Measurements from ENCODE around the gene CA9. TPM values are rescaled to one million over a fixed set of nuclear protein-coding genes. Genes with fewer than 3 reads are reported as not detected.
A peak's percentile ranks its signal among the peaks of the same experiment; 100 is the strongest.

CA9 gene
- total RNA-seq, 1 experiment from 2014 or later = 1.0 TPM

DNA sequence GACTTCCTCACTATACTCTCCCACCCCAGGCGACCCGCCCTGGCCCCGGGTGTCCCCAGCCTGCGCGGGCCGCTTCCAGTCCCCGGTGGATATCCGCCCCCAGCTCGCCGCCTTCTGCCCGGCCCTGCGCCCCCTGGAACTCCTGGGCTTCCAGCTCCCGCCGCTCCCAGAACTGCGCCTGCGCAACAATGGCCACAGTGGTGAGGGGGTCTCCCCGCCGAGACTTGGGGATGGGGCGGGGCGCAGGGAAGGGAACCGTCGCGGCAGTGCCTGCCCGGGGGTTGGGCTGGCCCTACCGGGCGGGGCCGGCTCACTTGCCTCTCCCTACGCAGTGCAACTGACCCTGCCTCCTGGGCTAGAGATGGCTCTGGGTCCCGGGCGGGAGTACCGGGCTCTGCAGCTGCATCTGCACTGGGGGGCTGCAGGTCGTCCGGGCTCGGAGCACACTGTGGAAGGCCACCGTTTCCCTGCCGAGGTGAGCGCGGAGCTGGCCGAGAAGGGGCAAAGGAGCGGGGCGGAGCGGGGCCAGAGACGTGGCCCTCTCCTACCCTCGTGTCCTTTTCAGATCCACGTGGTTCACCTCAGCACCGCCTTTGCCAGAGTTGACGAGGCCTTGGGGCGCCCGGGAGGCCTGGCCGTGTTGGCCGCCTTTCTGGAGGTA lies 2.1 kb downstream of the CA9 start (continued):
- TF ChIP-seq EMX1 (CRISPR knock-in tag; IDR thresholded peaks at IDR 0.05) (no peak), NFATC4 (CRISPR knock-in tag; IDR thresholded peaks at IDR 0.05) (no peak), MYBL2 (CRISPR knock-in tag; IDR thresholded peaks at IDR 0.05) (no peak; the same call in 1 of the 2 replicates), ATF1 (CRISPR knock-in tag; IDR thresholded peaks at IDR 0.05) (peak; percentile 54; the same call in 1 of the 2 replicates), ZBTB21 (CRISPR knock-in tag; IDR thresholded peaks at IDR 0.05; ENCODE audit: borderline replicate concordance) (no peak; the same call in 1 of the 2 replicates), ESRRA (CRISPR knock-in tag; IDR thresholded peaks at IDR 0.05; ENCODE audit: borderline replicate concordance) (0 out of 2 replicates have a peak, but pooled peaks have one; percentile 49), JUN (CRISPR knock-in tag; IDR thresholded peaks at IDR 0.05) (peak; percentile 65; the same call in 1 of the 2 replicates), NFE2L1 (CRISPR knock-in tag; IDR thresholded peaks at IDR 0.05) (peak; percentile 89; the same call in 1 of the 2 replicates), ZNF138 (CRISPR knock-in tag; conservative IDR thresholded peaks at IDR 0.05) (no peak; the same call in 1 of the 2 replicates), ZNF423 (CRISPR knock-in tag; IDR thresholded peaks at IDR 0.05) (no peak)
- TF ChIP-seq, protein P1, sequence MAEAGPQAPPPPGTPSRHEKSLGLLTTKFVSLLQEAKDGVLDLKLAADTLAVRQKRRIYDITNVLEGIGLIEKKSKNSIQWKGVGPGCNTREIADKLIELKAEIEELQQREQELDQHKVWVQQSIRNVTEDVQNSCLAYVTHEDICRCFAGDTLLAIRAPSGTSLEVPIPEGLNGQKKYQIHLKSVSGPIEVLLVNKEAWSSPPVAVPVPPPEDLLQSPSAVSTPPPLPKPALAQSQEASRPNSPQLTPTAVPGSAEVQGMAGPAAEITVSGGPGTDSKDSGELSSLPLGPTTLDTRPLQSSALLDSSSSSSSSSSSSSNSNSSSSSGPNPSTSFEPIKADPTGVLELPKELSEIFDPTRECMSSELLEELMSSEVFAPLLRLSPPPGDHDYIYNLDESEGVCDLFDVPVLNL (CRISPR knock-in tag; IDR thresholded peaks at IDR 0.05; ENCODE audit: borderline replicate concordance, low read depth) = no peak
- TF ChIP-seq, protein P2, sequence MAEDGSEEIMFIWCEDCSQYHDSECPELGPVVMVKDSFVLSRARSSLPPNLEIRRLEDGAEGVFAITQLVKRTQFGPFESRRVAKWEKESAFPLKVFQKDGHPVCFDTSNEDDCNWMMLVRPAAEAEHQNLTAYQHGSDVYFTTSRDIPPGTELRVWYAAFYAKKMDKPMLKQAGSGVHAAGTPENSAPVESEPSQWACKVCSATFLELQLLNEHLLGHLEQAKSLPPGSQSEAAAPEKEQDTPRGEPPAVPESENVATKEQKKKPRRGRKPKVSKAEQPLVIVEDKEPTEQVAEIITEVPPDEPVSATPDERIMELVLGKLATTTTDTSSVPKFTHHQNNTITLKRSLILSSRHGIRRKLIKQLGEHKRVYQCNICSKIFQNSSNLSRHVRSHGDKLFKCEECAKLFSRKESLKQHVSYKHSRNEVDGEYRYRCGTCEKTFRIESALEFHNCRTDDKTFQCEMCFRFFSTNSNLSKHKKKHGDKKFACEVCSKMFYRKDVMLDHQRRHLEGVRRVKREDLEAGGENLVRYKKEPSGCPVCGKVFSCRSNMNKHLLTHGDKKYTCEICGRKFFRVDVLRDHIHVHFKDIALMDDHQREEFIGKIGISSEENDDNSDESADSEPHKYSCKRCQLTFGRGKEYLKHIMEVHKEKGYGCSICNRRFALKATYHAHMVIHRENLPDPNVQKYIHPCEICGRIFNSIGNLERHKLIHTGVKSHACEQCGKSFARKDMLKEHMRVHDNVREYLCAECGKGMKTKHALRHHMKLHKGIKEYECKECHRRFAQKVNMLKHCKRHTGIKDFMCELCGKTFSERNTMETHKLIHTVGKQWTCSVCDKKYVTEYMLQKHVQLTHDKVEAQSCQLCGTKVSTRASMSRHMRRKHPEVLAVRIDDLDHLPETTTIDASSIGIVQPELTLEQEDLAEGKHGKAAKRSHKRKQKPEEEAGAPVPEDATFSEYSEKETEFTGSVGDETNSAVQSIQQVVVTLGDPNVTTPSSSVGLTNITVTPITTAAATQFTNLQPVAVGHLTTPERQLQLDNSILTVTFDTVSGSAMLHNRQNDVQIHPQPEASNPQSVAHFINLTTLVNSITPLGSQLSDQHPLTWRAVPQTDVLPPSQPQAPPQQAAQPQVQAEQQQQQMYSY (CRISPR knock-in tag; IDR thresholded peaks at IDR 0.05) = peak; percentile 27; the same call in 1 of the 2 replicates
- TF ChIP-seq, protein P3, sequence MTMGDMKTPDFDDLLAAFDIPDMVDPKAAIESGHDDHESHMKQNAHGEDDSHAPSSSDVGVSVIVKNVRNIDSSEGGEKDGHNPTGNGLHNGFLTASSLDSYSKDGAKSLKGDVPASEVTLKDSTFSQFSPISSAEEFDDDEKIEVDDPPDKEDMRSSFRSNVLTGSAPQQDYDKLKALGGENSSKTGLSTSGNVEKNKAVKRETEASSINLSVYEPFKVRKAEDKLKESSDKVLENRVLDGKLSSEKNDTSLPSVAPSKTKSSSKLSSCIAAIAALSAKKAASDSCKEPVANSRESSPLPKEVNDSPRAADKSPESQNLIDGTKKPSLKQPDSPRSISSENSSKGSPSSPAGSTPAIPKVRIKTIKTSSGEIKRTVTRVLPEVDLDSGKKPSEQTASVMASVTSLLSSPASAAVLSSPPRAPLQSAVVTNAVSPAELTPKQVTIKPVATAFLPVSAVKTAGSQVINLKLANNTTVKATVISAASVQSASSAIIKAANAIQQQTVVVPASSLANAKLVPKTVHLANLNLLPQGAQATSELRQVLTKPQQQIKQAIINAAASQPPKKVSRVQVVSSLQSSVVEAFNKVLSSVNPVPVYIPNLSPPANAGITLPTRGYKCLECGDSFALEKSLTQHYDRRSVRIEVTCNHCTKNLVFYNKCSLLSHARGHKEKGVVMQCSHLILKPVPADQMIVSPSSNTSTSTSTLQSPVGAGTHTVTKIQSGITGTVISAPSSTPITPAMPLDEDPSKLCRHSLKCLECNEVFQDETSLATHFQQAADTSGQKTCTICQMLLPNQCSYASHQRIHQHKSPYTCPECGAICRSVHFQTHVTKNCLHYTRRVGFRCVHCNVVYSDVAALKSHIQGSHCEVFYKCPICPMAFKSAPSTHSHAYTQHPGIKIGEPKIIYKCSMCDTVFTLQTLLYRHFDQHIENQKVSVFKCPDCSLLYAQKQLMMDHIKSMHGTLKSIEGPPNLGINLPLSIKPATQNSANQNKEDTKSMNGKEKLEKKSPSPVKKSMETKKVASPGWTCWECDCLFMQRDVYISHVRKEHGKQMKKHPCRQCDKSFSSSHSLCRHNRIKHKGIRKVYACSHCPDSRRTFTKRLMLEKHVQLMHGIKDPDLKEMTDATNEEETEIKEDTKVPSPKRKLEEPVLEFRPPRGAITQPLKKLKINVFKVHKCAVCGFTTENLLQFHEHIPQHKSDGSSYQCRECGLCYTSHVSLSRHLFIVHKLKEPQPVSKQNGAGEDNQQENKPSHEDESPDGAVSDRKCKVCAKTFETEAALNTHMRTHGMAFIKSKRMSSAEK (CRISPR knock-in tag; IDR thresholded peaks at IDR 0.05; ENCODE audit: borderline replicate concordance) = no peak
- TF ChIP-seq, protein P4, sequence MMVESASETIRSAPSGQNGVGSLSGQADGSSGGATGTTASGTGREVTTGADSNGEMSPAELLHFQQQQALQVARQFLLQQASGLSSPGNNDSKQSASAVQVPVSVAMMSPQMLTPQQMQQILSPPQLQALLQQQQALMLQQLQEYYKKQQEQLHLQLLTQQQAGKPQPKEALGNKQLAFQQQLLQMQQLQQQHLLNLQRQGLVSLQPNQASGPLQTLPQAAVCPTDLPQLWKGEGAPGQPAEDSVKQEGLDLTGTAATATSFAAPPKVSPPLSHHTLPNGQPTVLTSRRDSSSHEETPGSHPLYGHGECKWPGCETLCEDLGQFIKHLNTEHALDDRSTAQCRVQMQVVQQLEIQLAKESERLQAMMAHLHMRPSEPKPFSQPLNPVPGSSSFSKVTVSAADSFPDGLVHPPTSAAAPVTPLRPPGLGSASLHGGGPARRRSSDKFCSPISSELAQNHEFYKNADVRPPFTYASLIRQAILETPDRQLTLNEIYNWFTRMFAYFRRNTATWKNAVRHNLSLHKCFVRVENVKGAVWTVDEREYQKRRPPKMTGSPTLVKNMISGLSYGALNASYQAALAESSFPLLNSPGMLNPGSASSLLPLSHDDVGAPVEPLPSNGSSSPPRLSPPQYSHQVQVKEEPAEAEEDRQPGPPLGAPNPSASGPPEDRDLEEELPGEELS (CRISPR knock-in tag; IDR thresholded peaks at IDR 0.05) = peak; percentile 59; the same call in 1 of the 2 replicates
- TF ChIP-seq, protein P5, sequence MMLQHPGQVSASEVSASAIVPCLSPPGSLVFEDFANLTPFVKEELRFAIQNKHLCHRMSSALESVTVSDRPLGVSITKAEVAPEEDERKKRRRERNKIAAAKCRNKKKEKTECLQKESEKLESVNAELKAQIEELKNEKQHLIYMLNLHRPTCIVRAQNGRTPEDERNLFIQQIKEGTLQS (CRISPR knock-in tag; conservative IDR thresholded peaks at IDR 0.05) = no peak
- TF ChIP-seq, protein P6, sequence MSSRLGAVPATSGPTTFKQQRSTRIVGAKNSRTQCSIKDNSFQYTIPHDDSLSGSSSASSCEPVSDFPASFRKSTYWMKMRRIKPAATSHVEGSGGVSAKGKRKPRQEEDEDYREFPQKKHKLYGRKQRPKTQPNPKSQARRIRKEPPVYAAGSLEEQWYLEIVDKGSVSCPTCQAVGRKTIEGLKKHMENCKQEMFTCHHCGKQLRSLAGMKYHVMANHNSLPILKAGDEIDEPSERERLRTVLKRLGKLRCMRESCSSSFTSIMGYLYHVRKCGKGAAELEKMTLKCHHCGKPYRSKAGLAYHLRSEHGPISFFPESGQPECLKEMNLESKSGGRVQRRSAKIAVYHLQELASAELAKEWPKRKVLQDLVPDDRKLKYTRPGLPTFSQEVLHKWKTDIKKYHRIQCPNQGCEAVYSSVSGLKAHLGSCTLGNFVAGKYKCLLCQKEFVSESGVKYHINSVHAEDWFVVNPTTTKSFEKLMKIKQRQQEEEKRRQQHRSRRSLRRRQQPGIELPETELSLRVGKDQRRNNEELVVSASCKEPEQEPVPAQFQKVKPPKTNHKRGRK (CRISPR knock-in tag; IDR thresholded peaks at IDR 0.05; ENCODE audit: borderline replicate concordance) = no peak
- TF ChIP-seq, protein P7, sequence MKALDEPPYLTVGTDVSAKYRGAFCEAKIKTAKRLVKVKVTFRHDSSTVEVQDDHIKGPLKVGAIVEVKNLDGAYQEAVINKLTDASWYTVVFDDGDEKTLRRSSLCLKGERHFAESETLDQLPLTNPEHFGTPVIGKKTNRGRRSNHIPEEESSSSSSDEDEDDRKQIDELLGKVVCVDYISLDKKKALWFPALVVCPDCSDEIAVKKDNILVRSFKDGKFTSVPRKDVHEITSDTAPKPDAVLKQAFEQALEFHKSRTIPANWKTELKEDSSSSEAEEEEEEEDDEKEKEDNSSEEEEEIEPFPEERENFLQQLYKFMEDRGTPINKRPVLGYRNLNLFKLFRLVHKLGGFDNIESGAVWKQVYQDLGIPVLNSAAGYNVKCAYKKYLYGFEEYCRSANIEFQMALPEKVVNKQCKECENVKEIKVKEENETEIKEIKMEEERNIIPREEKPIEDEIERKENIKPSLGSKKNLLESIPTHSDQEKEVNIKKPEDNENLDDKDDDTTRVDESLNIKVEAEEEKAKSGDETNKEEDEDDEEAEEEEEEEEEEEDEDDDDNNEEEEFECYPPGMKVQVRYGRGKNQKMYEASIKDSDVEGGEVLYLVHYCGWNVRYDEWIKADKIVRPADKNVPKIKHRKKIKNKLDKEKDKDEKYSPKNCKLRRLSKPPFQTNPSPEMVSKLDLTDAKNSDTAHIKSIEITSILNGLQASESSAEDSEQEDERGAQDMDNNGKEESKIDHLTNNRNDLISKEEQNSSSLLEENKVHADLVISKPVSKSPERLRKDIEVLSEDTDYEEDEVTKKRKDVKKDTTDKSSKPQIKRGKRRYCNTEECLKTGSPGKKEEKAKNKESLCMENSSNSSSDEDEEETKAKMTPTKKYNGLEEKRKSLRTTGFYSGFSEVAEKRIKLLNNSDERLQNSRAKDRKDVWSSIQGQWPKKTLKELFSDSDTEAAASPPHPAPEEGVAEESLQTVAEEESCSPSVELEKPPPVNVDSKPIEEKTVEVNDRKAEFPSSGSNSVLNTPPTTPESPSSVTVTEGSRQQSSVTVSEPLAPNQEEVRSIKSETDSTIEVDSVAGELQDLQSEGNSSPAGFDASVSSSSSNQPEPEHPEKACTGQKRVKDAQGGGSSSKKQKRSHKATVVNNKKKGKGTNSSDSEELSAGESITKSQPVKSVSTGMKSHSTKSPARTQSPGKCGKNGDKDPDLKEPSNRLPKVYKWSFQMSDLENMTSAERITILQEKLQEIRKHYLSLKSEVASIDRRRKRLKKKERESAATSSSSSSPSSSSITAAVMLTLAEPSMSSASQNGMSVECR (CRISPR knock-in tag; IDR thresholded peaks at IDR 0.05; ENCODE audit: borderline replicate concordance) = 0 out of 2 replicates have a peak, but pooled peaks have one; percentile 39

Data from WTC11 (cell line).